Naive B cell (primary cell): ENCODE results near the gene SMAD3. TPM values are rescaled to one million over a fixed set of nuclear protein-coding genes. Genes with fewer than 3 reads are reported as not detected.
A peak's percentile ranks its signal among the peaks of the same experiment; 100 is the strongest.

ENCODE experiments used
- ATAC-seq, 2 donors: fragments of 150-1000 bp; cut with Tn5 transposase; 2 replicates each; pipeline ENCODE4 v1.10.0; 2021; ENCODE audit warnings: low read depth in 2 of 2, mild to moderate bottlenecking in 2 of 2, moderate library complexity in 2 of 2
- DNase-seq: peaks from one replicate; pipeline ENCODE4 v3.0.0; 2022
- H3K27ac Mint-ChIP-seq, 6 donors: one replicate each; pipeline ENCODE4 v1.8.0; 2020 to 2022; ENCODE audit warnings: mild to moderate bottlenecking in 6 of 6, mixed read lengths in 6 of 6, moderate library complexity in 5 of 6, inconsistent platforms in 2 of 6
- H3K27me3 Mint-ChIP-seq, 3 donors: one replicate each; pipeline ENCODE4 v1.8.0; 2021 to 2022; ENCODE audit warnings: mixed read lengths in 3 of 3, mild to moderate bottlenecking in 1 of 3
- H3K36me3 Mint-ChIP-seq, 2 donors: one replicate each; pipeline ENCODE4 v1.8.0; 2020 to 2022; ENCODE audit warnings: mixed read lengths in 2 of 2, inconsistent platforms in 1 of 2, mild to moderate bottlenecking in 1 of 2
- H3K4me1 Mint-ChIP-seq, 3 donors: one replicate each; pipeline ENCODE4 v1.8.0; 2020 to 2022; ENCODE audit warnings: mixed read lengths in 3 of 3, inconsistent platforms in 1 of 3, mild to moderate bottlenecking in 1 of 3, moderate library complexity in 1 of 3
- H3K4me3 Mint-ChIP-seq, 8 donors: one replicate each; pipeline ENCODE4 v1.8.0; 2020 to 2022; ENCODE audit warnings: mild to moderate bottlenecking in 8 of 8, mixed read lengths in 8 of 8, moderate library complexity in 8 of 8, inconsistent platforms in 2 of 8
- H3K9me3 Mint-ChIP-seq, 7 donors: one replicate each; pipeline ENCODE4 v1.8.0; 2020 to 2022; ENCODE audit warnings: mixed read lengths in 7 of 7, mild to moderate bottlenecking in 5 of 7, inconsistent platforms in 2 of 7, moderate library complexity in 1 of 7
- polyA plus RNA-seq, 6 donors: library from polyadenylated mRNA; unstranded; fragments of 300-500 nt; fragmentation: Illumina TruSeq; gene quantifications; one replicate each; pipeline ENCODE4 v1.2.3, GENCODE V29; 2021; ENCODE audit warnings: low read depth in 6 of 6

The SMAD3 gene
- polyA plus RNA-seq, 6 donors from 2014 or later = 34.7 to 68.7 (median 38.0) TPM

DNA sequence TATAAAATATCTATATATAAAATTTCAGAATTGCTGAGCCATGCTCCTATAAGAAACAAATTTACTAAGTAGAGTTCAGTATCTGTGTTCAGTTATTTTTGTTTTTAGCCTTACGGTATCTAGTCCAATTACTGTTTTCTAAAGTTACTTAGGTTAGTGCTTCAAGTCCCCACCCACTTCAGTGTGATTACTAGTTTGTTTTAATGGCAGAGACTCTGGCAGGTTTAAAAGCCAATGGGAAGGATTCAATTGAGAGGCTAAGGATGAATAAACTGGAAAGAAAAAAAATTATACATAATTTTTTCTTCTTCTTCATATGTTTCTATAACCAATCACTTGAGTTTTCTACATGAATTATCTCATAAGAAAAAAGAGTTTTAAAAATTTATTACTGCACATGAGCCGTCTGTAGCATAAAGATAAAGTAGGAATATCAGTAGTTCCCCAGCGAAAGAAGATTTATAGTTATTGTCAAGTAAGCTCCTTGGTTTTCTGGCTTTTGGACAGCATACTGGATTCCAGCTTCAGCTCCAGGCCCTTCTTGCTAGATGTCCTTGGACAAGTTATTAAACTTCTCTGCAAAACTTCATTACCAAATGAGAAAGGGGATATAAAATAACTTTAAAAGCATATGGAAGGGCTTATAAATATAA is 142.3 kb downstream of the SMAD3 start:
- no peak overlapping the region for H3K4me3 Mint-ChIP-seq
- peaks cover 17 to 26% of the 10 kb centered on the region in 2 donors for H3K36me3 Mint-ChIP-seq
- ATAC-seq (no peak), DNase-seq (no peak)
- H3K27ac Mint-ChIP-seq = no peak overlapping the region
- H3K27me3 Mint-ChIP-seq = no peaks in the 10 kb centered on the region
- H3K9me3 Mint-ChIP-seq = no peaks in the 10 kb centered on the region
- H3K4me1 Mint-ChIP-seq = peaks cover 0 to 6% (median 0%) of the 10 kb centered on the region in 3 donors

DNA sequence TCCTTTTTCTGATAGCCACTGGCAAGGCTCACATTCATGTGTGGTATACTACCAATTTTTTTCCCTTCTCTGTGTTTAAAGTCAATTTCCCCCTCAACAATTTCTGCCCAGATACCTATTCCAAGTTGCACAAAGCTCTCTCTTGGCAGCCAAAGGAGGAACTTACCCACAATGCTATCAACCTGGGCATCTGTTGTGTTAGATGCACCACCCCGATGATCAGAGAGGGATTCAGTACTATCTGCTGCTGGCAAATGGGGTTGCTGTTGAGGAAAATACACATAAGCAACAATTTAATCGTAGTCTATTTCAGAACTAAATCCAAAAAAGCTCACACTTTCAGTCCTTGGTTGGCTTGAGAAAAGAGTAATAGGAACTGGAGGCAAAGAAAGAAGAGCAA is 143.0 kb downstream of the SMAD3 start:
- Mint-ChIP-seq H3K36me3 (peaks cover 15 to 25% of the 10 kb centered on the region in 2 donors), H3K4me1 (peaks cover 0 to 6% (median 0%) of the 10 kb centered on the region in 3 donors), H3K4me3 (no peak overlapping the region), H3K9me3 (no peaks in the 10 kb centered on the region), H3K27me3 (no peaks in the 10 kb centered on the region), H3K27ac (no peak overlapping the region)
- DNase-seq (no peak), ATAC-seq (no peak)

GRCh38 chr15:67210555-67211168 is 145.3 kb downstream of the SMAD3 start:
- Mint-ChIP-seq H3K4me1 (peaks cover 0 to 6% (median 0%) of the 10 kb centered on the region in 3 donors), H3K4me3 (no peak overlapping the region), H3K27ac (peak overlapping the region in 2 of 6 donors; percentile 13 to 88), H3K27me3 (no peaks in the 10 kb centered on the region), H3K36me3 (peaks cover 8 to 14% of the 10 kb centered on the region in 2 donors), H3K9me3 (no peaks in the 10 kb centered on the region)
- ATAC-seq (no peak), DNase-seq (no peak)

GRCh38 chr15:67212684-67213367 is 147.4 kb downstream of the SMAD3 start:
- no peak for ATAC-seq
- Mint-ChIP-seq H3K9me3 (no peaks in the 10 kb centered on the region), H3K4me1 (peaks cover 0 to 6% (median 0%) of the 10 kb centered on the region in 3 donors), H3K36me3 (peaks cover 7 to 22% of the 10 kb centered on the region in 2 donors), H3K4me3 (no peak overlapping the region), H3K27me3 (no peaks in the 10 kb centered on the region), H3K27ac (no peak overlapping the region)
- DNase-seq = no peak

DNA sequence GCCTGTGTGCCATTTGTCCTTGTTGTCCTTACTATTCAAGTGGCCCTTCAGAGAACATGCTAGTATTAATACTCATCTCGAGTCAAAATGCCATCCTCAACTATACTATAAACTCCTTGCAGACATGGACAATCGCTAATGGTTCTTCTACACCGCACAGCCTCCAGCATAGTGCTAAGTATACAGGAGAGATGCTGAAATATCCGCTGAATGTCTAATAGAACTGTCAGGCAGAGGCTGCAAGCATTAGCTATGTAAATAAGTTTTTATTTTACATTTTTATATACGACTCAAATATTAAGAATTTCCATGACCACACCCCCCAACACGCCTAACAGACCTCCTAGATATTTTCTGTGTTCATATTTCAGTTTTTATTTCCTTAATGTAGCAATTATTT is 149.7 kb downstream of the SMAD3 start:
- DNase-seq (no peak), ATAC-seq (no peak)
- no peaks in the 10 kb centered on the region for H3K27me3 Mint-ChIP-seq
- H3K4me1 Mint-ChIP-seq = peaks cover 0 to 6% (median 0%) of the 10 kb centered on the region in 3 donors
- H3K27ac Mint-ChIP-seq = no peak overlapping the region
- H3K9me3 Mint-ChIP-seq = peaks cover 0 to 2% (median 0%) of the 10 kb centered on the region in 7 donors
- H3K4me3 Mint-ChIP-seq = no peak overlapping the region
- peaks cover 7 to 22% of the 10 kb centered on the region in 2 donors for H3K36me3 Mint-ChIP-seq

- no peaks in the 10 kb centered on the region for H3K27me3 Mint-ChIP-seq
- no peak overlapping the region for H3K4me3 Mint-ChIP-seq
- H3K27ac Mint-ChIP-seq = peak overlapping the region in 3 of 6 donors; percentile 3 to 35 (median 10)
- peaks cover 0 to 2% (median 0%) of the 10 kb centered on the region in 7 donors for H3K9me3 Mint-ChIP-seq
- no peaks in the 10 kb centered on the region for H3K4me1 Mint-ChIP-seq
- DNase-seq (no peak), ATAC-seq (no peak)
- peaks cover 7 to 22% of the 10 kb centered on the region in 2 donors for H3K36me3 Mint-ChIP-seq
Observed at GRCh38 chr15:67216859-67217258, 151.5 kb downstream of the SMAD3 start.

GRCh38 chr15:67218428-67218827 is 153.0 kb downstream of the SMAD3 start:
- Mint-ChIP-seq H3K27ac (no peak overlapping the region), H3K9me3 (peaks cover 0 to 2% (median 0%) of the 10 kb centered on the region in 7 donors), H3K4me1 (no peaks in the 10 kb centered on the region), H3K36me3 (peaks cover 7 to 22% of the 10 kb centered on the region in 2 donors), H3K4me3 (no peak overlapping the region), H3K27me3 (no peaks in the 10 kb centered on the region)
- no peak for ATAC-seq
- no peak for DNase-seq

DNA sequence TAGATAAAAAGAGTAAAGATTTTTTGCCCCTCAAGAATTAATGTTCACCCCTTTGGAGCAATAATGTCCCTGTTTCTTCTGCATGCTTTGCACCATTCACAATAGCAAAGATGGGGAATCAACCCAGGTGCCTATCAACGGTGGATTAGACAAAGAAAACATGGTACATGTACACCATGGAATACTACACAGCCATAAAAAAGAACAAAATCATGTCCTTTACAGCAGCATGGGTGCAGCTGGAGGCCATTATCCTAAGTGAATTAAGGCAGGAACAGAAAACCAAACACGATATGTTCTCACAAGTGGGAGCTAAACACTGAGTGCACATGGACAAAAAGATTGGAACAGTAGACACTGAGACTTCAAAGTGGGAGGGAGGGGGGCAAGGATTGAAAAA is 153.9 kb downstream of the SMAD3 start:
- no peak for DNase-seq

DNA sequence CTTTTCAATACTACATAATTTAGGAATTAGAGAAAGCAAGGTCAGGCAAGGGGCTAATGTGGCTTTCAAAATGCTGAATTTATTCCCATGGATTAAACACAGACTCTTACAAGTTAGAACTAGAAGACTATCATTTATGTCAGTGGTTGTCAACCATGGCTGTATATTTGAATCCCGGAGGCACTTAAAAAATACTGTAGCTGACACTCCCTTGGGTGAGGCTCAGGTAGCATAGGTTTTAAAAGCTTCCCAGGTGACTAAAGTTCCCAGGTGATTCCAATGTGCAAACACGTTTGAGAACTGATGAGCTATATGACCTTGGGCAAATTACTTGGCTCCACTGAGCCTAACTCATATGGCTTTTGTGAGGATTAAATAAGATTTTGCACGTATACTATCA is 159.5 kb downstream of the SMAD3 start:
- H3K4me1 Mint-ChIP-seq = peaks cover 7 to 11% (median 8%) of the 10 kb centered on the region in 3 donors
- H3K4me3 Mint-ChIP-seq = no peak overlapping the region
- H3K27me3 Mint-ChIP-seq = no peaks in the 10 kb centered on the region
- DNase-seq = no peak
- H3K9me3 Mint-ChIP-seq = no peaks in the 10 kb centered on the region
- no peak overlapping the region for H3K27ac Mint-ChIP-seq
- no peak for ATAC-seq
- H3K36me3 Mint-ChIP-seq = peaks cover 7 to 8% of the 10 kb centered on the region in 2 donors

More for the DNA sequence above, 153.9 kb downstream of the SMAD3 start:
- peaks cover 7 to 22% of the 10 kb centered on the region in 2 donors for H3K36me3 Mint-ChIP-seq
- no peaks in the 10 kb centered on the region for H3K4me1 Mint-ChIP-seq
- peaks cover 0 to 2% (median 0%) of the 10 kb centered on the region in 7 donors for H3K9me3 Mint-ChIP-seq
- ATAC-seq = no peak
- no peaks in the 10 kb centered on the region for H3K27me3 Mint-ChIP-seq
- H3K27ac Mint-ChIP-seq = no peak overlapping the region
- no peak overlapping the region for H3K4me3 Mint-ChIP-seq

DNA sequence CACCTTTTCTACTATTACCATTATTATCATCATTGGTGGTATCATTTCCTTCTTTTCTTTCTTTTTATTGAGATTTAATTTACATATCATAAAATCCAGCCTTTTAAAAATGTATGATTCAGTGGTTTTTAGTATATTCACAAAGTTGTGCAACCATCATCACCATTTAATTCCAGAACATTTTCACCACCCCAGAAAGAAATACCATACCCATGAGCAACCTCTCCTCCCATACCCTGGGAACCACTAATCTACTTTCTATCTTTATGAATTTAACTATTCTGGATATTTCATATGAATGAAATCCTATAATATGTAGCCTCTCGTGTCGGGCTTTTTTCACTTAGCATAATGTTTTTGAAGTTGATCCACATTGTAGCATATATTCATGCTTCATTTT is 159.9 kb downstream of the SMAD3 start:
- Mint-ChIP-seq H3K27ac (no peak overlapping the region), H3K36me3 (peaks cover 7 to 9% of the 10 kb centered on the region in 2 donors)
- DNase-seq = no peak

GRCh38 chr15:67227431-67227830 is 162.0 kb downstream of the SMAD3 start:
- Mint-ChIP-seq H3K36me3 (peaks cover 22 to 24% of the 10 kb centered on the region in 2 donors), H3K9me3 (no peaks in the 10 kb centered on the region), H3K27me3 (no peaks in the 10 kb centered on the region), H3K4me1 (peaks cover 7 to 11% (median 8%) of the 10 kb centered on the region in 3 donors), H3K4me3 (no peak overlapping the region), H3K27ac (peak overlapping the region in 2 of 6 donors; percentile 7 to 87)
- DNase-seq = no peak
- ATAC-seq = no peak

More for the DNA sequence above, 159.9 kb downstream of the SMAD3 start:
- Mint-ChIP-seq H3K4me1 (peaks cover 7 to 11% (median 8%) of the 10 kb centered on the region in 3 donors), H3K27me3 (no peaks in the 10 kb centered on the region), H3K9me3 (no peaks in the 10 kb centered on the region), H3K4me3 (no peak overlapping the region)
- no peak for ATAC-seq

GRCh38 chr15:67227846-67228245 is 162.4 kb downstream of the SMAD3 start:
- no peak overlapping the region for H3K4me3 Mint-ChIP-seq
- H3K36me3 Mint-ChIP-seq = peaks cover 26 to 29% of the 10 kb centered on the region in 2 donors
- peaks cover 7 to 11% (median 8%) of the 10 kb centered on the region in 3 donors for H3K4me1 Mint-ChIP-seq
- DNase-seq (no peak), ATAC-seq (no peak)
- no peaks in the 10 kb centered on the region for H3K27me3 Mint-ChIP-seq
- H3K9me3 Mint-ChIP-seq = no peaks in the 10 kb centered on the region
- peak overlapping the region in 1 of 6 donors; percentile 7 for H3K27ac Mint-ChIP-seq

DNA sequence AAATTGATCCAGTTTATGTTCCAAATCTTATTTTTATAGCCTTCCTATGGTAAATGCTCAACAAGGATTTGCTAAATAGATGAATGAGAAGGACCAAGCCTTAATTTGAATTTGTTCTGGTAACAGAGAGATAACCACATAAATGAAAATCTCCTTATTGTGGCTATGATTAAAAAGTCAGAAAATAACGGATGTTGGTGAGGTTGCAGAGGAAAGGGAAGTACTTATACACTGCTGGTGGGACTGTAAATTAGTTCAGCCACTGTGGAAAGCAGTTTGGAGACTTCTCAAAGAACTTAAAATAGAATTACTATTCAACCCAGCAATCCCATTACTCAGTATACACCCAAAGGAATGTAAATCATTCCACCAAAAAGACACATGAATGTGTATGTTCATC is 162.9 kb downstream of the SMAD3 start:
- Mint-ChIP-seq H3K4me3 (no peak overlapping the region), H3K27ac (peak overlapping the region in 4 of 6 donors; percentile 10 to 67 (median 28)), H3K4me1 (peaks cover 7 to 11% (median 8%) of the 10 kb centered on the region in 3 donors), H3K36me3 (peaks cover 30 to 33% of the 10 kb centered on the region in 2 donors), H3K27me3 (no peaks in the 10 kb centered on the region), H3K9me3 (no peaks in the 10 kb centered on the region)
- DNase-seq = no peak
- no peak for ATAC-seq
